Measurements from ENCODE around the gene DACH1. TPM values are rescaled to one million over a fixed set of nuclear protein-coding genes. Genes with fewer than 3 reads are reported as not detected.

The DACH1 gene
- total RNA-seq, 1 experiment from 2014 or later: 0.14 TPM

DNA sequence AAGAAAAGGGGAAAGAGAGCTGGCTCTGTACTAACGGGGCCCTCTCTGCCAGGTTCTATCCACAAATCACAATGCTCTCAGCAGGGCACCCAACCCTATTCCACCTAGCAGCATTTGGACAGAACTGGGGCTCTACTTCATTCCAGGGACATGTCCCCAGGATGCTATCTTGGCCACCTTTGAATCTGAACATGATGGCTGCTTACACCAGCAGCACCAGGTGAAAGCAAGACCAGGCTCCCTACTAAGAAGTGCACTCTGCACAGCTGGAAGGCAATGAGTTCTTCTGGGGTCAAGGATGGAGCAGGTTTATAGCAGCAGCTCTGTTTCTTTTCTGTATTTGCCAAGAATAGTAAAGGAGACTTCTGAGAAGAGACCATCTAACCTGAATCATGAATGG, 222.4 kb downstream of the DACH1 start:
- CTCF ChIA-PET: no interaction called here
- Mint-ChIP-seq H3K27ac (ENCODE audit: unreplicated experiment) (no peak overlapping the region), H3K27me3 (ENCODE audit: unreplicated experiment) (no peaks in the 10 kb centered on the region), H3K4me3 (ENCODE audit: low read depth, unreplicated experiment) (no peak overlapping the region), H3K4me1 (ENCODE audit: low read depth, unreplicated experiment) (no peaks in the 10 kb centered on the region), H3K9me3 (ENCODE audit: low read depth, unreplicated experiment) (no peaks in the 10 kb centered on the region), H3K36me3 (ENCODE audit: insufficient read depth, unreplicated experiment) (no peaks in the 10 kb centered on the region)
- intact Hi-C loops (cut with micrococcal nuclease; ENCODE audit: unreplicated experiment): no loop called here
- no TSS peak for BruUV-seq (replicated peaks)
- no peak for DNase-seq
- TF ChIP-seq, protein P1, sequence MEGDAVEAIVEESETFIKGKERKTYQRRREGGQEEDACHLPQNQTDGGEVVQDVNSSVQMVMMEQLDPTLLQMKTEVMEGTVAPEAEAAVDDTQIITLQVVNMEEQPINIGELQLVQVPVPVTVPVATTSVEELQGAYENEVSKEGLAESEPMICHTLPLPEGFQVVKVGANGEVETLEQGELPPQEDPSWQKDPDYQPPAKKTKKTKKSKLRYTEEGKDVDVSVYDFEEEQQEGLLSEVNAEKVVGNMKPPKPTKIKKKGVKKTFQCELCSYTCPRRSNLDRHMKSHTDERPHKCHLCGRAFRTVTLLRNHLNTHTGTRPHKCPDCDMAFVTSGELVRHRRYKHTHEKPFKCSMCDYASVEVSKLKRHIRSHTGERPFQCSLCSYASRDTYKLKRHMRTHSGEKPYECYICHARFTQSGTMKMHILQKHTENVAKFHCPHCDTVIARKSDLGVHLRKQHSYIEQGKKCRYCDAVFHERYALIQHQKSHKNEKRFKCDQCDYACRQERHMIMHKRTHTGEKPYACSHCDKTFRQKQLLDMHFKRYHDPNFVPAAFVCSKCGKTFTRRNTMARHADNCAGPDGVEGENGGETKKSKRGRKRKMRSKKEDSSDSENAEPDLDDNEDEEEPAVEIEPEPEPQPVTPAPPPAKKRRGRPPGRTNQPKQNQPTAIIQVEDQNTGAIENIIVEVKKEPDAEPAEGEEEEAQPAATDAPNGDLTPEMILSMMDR (IDR thresholded peaks at IDR 0.05; ENCODE audit: unreplicated experiment): no peak

GRCh38 chr13:71643448-71643860, 223.6 kb downstream of the DACH1 start:
- Mint-ChIP-seq H3K4me3 (ENCODE audit: low read depth, unreplicated experiment) (no peak overlapping the region), H3K27ac (ENCODE audit: unreplicated experiment) (no peak overlapping the region), H3K36me3 (ENCODE audit: insufficient read depth, unreplicated experiment) (no peaks in the 10 kb centered on the region), H3K9me3 (ENCODE audit: low read depth, unreplicated experiment) (no peaks in the 10 kb centered on the region), H3K27me3 (ENCODE audit: unreplicated experiment) (no peaks in the 10 kb centered on the region), H3K4me1 (ENCODE audit: low read depth, unreplicated experiment) (no peaks in the 10 kb centered on the region)
- intact Hi-C loops (cut with micrococcal nuclease; ENCODE audit: unreplicated experiment): no loop called here
- no peak for DNase-seq
- no TSS peak for BruUV-seq (replicated peaks)
- CTCF ChIA-PET: no interaction called here
- TF ChIP-seq, protein P1 (IDR thresholded peaks at IDR 0.05; ENCODE audit: unreplicated experiment): no peak

GRCh38 chr13:71638751-71639150, 228.3 kb downstream of the DACH1 start:
- no peaks in the 10 kb centered on the region for H3K9me3 Mint-ChIP-seq (ENCODE audit: low read depth, unreplicated experiment)
- no peak overlapping the region for H3K27ac Mint-ChIP-seq (ENCODE audit: unreplicated experiment)
- intact Hi-C loops (cut with micrococcal nuclease; ENCODE audit: unreplicated experiment): no loop called here
- H3K27me3 Mint-ChIP-seq (ENCODE audit: unreplicated experiment): no peaks in the 10 kb centered on the region
- BruUV-seq (replicated peaks): no TSS peak
- CTCF ChIA-PET: no interaction called here
- no peak overlapping the region for H3K4me3 Mint-ChIP-seq (ENCODE audit: low read depth, unreplicated experiment)
- H3K36me3 Mint-ChIP-seq (ENCODE audit: insufficient read depth, unreplicated experiment): no peaks in the 10 kb centered on the region
- DNase-seq: no peak
- no peaks in the 10 kb centered on the region for H3K4me1 Mint-ChIP-seq (ENCODE audit: low read depth, unreplicated experiment)
- TF ChIP-seq, protein P1 (IDR thresholded peaks at IDR 0.05; ENCODE audit: unreplicated experiment): no peak

DNA sequence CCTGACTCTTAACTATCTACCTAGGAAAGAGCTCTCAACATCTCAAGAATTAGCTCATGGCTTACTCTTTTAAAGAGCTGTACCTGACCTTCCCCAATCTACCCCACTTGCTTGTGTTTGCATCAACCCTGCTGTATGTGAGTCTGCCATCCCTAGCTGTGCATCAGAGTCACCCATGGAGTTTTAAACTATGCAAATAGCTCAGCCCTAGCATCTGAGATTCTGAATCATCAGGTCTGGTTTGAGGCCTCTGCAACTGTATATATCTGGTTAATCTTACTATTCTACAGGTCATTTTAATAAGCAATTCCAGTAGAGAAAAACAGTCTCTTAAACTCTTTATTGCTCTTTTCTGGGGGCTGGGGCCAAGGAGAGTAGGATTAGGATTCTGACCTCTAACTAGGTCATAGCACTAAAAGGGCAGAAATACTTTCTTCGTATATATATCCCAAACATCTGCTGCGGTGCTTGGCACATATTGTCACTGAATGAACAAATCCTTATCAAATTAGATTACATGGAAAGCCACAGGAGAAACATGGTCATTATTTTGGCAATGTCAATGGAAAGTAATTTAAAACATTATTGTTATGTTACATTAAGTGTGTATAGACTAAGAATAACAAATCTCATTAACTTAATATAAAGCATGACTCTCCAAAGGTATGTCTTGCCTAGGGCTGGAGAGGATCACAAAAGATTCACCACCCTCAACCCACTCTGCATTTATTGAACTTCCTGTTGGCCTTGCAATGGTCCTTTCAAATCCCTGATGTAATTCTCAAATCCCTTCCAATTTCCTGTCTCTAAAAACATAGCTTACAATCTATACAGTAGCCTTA, 232.2 kb downstream of the DACH1 start:
- Mint-ChIP-seq H3K4me1 (ENCODE audit: low read depth, unreplicated experiment) (no peaks in the 10 kb centered on the region), H3K27me3 (ENCODE audit: unreplicated experiment) (no peaks in the 10 kb centered on the region), H3K4me3 (ENCODE audit: low read depth, unreplicated experiment) (no peak overlapping the region), H3K36me3 (ENCODE audit: insufficient read depth, unreplicated experiment) (no peaks in the 10 kb centered on the region), H3K27ac (ENCODE audit: unreplicated experiment) (no peak overlapping the region), H3K9me3 (ENCODE audit: low read depth, unreplicated experiment) (no peaks in the 10 kb centered on the region)
- TF ChIP-seq, protein P1 (IDR thresholded peaks at IDR 0.05; ENCODE audit: unreplicated experiment): no peak
- no TSS peak for BruUV-seq (replicated peaks)
- no peak for DNase-seq
- intact Hi-C loops (cut with micrococcal nuclease; ENCODE audit: unreplicated experiment): no loop called here
- CTCF ChIA-PET: no interaction called here

Measured in Calu3 (cell line).